Stimulated activated CD4-positive, alpha-beta T cell treated with anti-CD3 and anti-CD28 coated beads, Interleukin-2, amount 100 ng/mL, for 24 hours (primary cell): ENCODE results near the gene STARD8.
"Not testable (repeated sequence)": the region's sequence is repeated elsewhere in the genome, so short reads cannot be mapped to it uniquely, and the experiment has no call there.

Source experiments
- DNase-seq, 2 donors: peaks; one replicate each; pipeline ENCODE4 v3.0.0-alpha.2; 2020

The STARD8 gene

DNA sequence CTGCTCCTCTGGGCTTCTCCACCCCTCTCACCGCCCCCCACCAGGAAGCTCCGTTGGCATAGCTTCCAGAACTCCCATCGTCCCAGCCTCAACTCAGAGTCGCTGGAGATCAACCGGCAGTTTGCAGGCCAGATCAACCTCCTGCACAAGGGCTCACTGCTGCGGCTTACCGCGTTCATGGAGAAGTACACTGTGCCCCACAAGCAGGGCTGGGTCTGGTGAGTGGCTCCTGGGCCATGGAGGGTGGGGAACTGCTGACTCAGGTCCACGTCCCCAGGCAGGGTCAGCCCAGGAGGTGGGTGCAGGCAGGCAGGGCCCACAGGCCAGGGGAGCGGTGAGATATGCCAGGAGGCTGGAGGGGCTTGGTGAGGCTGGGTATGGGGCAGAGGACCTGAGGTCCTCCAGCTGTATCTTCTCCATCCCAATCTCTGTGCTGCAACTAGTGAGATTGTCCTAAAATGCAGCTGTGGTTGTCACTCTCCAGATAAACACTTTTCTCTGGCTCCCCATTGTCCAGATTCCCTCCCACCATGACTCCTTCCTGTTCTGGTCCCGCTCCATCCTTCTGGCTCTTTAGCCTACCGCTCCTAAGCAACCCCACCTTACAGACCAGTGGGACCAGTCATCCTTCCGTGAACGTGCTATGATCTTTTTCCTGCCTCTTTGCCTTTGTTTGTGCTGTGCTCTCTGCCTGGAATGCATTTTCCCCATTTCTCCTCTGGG, 71.9 kb downstream of the STARD8 start:
- no peak for DNase-seq

DNA sequence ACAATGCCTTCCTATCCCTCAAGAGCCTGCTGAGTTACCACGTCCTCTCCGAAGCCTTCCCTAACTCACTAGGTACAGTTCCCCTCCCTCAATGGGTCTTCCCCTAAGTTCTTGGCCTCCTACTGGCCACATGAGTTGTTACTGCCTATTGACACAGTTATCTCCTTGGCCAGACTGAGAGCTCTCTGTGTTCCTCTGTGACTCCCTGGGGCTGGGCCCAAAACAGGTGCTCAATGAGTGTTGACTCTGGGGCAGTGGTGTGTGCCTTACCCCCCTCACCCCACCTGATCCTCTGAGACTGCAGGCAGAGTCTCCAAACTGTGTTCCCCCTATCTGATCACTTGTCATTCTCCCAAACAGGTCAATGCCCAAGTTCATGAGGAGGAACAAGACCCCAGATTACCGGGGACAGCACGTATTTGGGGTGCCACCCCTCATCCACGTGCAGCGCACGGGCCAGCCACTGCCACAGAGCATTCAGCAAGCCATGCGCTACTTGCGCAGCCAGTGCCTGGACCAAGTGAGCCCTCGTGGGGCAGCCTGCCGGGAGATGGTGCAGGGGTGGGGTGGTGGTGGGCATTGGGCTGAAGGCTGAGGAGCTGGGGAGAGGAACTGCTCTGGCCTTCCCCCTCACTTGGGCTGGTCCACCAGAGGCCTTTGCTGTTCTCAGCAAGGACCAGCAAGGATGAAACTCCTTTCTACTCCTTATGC, 72.6 kb downstream of the STARD8 start:
- DNase-seq = no peak

DNA sequence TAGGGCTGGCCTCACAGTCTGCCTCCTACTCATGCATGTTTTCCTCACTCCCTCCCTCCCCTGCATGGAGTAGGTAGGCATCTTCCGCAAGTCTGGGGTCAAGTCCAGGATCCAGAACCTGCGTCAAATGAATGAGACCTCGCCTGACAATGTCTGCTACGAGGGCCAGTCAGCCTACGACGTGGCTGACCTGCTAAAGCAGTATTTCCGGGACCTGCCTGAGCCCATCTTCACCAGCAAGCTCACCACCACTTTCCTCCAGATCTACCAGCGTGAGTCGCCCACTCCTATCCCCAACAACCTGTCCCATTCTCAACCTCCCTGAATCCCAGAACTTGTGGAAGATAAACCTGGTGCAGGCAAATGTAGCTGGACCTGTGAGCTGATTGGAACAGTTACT, 73.4 kb downstream of the STARD8 start:
- no peak for DNase-seq

DNA sequence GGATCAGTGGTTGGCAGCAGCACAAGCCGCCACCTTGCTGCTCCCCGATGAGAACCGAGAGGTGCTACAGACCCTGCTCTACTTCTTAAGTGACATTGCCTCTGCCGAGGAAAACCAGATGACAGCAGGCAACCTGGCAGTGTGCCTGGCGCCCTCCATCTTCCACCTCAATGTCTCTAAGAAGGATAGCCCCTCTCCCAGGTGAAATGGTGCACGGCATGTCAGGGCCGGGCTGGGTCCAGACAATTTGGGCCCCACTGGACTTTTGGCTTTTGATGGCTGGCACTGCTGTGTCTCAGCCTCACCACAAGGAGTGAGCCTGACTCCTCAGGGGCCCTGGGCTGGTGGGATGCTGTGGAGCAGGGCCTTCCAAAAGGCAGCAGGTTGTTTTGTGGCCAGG, 74.1 kb downstream of the STARD8 start:
- DNase-seq = no peak

DNA sequence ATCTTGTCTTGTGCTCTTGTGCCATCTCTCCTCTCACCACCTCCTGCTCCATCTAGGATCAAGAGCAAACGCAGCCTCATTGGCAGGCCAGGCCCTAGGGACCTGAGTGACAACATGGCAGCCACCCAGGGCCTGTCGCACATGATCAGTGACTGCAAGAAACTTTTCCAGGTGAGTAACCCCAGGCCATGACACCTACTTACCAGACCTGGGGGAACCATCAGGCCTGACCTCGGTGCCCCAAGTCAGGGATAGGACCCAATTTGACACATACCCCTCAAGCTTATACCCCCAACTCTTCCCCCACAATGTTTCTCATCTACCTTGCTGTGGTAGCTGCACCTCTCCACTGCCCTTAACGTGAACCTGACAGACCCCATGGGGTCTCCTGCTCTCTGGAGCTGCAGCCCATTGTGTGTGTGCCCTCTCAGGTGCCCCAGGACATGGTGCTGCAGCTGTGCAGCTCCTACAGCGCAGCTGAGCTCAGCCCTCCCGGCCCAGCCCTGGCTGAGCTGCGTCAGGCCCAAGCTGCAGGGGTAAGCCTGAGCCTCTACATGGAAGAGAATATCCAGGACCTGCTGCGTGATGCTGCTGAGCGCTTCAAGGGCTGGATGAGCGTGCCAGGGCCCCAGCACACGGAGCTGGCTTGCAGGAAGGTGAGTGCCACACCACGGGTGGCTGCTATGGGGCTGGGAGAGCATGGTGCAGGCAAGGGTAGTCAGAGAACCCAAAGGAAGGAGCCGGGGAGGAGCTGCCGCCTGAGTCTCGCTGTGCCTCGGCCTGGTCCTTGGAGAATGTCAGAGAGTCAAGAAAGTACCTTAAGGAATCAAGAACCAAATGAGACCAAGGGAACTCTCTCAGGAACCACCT, 74.8 kb downstream of the STARD8 start:
- DNase-seq = no peak

DNA sequence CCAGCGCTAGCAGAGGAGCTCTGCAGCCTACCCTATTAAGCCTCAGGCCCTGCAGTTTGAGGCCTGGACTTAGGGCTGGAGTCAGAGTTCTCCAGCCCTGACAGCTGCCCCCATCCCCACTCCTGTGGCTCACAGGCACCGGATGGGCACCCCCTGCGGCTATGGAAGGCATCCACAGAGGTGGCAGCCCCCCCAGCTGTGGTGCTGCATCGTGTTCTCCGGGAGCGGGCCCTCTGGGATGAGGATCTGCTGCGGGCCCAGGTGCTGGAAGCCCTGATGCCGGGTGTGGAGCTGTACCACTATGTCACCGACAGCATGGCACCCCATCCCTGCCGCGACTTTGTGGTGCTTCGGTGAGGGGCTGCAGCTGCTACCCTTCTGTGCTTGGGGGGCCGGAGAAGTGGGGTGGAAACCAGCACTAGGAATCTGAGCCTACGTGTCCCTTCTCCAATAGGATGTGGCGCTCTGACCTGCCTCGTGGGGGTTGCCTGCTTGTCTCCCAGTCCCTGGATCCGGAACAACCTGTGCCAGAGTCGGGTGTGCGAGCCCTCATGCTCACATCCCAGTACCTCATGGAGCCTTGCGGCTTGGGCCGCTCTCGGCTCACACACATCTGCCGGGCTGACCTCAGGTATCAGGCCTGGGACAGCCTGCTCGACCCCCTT, 76.2 kb downstream of the STARD8 start:
- DNase-seq = no peak

DNA sequence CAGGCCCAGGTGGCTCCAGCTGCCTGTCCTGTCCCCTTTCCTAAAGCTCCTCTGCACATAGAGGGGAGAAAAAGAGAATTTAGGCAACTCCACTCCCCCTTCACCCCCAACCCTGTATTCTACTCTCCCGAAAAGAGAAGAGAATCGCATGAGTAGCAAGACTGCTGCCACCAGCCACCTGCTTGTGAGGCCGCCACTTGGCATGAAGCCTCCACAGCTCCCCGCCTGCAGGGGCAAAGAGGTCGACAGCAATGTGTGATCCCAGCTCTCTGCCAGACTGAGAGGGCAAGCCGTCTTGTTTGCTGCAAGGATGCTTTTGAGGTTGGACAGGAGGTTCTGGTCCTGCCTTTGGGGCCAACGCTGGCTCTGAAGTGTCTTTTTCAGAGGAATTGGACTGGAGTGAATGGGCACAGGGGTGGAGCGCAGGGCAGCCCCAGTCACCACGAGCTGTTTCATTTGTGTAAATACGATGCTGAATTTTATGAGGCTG, 77.1 kb downstream of the STARD8 start:
- no peak for DNase-seq

DNA sequence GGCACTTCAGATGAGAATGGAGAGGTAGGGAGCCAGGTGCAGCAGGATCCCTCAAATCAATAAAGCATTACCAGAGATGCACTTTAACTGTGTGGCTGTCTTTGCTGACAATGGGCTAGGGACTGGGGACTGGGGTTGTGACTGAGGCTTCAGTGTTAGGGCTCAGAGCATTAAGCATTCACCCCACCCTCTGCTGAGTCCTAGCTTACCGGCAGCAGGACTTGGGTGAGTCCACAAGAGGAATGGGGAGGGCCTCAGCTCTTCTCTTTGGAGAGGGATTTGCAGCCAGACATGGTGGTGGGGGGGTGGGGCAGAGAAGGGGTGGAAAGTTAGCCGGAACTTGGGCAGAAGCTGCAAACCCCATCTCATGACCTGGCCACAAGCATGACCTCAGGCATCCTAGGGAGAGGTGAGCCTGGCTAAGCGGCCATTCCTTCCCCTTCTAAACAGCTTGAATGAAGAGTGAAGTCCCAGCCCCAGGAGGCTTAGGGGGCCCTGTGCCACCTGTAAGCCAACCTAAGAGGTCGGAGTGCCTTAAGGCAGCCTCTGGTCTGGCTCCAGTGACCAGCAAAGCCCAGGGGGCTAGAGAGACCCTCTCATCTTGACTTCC, 78.4 kb downstream of the STARD8 start:
- DNase-seq = no peak

DNA sequence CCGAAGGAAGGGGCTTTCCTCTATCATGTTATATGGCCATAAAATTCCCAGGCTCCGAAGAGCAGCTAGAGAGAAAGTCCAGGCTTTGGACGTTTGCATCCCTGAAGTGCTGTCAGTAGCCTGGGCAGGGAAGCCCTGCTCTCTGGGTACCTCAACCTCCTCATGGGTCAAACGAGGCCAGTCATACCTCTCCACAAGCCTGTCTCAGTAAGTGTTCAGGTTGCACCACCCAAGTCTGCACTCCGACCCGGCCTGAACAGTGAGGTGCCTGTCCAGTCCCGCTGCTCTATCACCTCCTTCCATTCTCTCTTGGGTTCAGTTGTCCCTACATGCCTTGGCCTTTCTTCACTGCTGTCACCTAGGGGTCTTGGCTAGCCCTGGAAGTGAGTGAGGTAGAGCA, 78.9 kb downstream of the STARD8 start:
- DNase-seq = no peak

DNA sequence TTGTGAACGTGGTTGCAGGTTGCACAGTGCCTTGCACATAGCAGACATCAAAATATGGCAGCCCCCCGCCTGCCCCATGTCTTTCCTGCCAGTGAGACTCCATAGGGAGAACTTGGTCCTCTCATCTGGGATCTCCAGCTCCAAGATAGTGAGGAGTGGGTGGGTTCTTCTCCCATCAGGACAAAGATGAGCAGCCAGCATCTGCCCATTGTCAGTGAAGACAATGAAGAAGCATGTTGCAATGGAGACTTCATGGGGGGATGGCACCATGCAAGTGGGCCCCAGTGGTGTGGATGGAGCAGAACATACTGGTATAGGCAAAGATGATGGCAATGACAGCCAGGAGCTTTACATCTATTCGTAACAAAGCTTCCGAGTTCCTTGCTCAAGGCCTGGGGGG, 80.2 kb downstream of the STARD8 start:
- DNase-seq = no peak

DNA sequence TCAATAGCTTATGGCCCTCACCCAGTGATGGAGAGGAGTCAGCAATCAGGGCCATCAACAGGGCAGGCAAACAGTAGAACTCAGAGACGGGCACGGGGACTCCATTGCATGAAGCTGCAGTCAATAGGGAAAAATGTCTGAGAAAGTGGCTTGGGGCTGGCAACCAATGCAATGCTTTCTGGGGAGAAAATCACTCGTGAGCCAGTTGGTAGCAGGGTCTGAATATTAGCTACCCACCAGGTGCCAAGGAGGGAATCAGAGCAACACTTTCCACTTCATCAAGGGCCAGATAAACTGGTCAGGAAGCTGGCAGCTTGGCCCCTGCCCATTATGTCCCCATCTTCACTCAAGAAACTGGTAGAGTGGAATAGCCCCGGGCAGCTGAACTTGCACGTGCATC, 80.7 kb downstream of the STARD8 start:
- DNase-seq = no peak

DNA sequence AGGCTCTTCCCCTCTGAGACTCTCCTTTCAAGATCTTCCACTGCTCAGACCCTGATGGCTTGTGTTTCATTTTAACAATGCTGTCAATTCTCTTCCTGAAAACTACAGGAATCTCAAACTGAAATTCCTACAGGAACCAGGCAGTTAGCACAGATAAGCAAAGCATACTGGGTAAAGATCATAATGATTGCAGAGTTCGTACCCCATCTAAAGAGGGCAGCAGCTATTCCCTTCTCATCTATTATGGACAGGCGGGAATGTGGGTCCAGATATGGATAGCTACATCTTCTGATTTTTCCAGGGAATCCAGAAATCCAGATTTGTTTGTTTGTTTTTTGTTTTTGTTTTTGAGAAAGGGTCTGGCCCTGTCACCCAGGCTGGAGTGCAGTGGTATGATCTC, 83.8 kb downstream of the STARD8 start:
- DNase-seq = no peak

DNA sequence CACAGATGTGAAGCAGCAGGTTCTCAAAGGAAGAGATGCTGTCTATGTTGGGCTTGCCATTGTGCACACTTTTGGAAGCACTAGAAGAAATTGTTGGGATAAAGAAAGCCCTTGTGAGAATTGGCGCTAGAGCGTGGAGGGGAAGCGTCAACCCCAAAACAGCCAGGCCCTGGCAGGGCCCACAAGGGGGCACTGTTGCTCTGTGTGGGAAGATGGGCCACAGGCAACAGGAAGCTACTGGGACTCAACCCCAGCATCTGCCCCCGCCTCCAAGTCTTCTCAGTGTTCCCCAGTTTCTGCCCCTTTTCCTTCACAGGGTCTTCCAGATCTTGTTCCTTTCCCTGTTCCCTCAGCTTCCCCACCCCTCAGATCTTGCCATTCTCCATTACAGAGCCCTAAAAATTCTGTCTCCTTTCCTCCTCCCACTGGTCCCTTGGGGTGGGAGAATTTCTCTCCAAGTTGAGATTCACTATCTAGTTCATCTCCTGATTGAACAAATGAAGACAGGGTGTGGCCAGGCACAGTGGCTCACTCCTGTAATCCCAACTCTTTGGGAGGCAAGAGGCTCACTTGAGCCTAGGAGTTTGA, 85.5 kb downstream of the STARD8 start:
- peak; percentile 66 to 71 for DNase-seq

DNA sequence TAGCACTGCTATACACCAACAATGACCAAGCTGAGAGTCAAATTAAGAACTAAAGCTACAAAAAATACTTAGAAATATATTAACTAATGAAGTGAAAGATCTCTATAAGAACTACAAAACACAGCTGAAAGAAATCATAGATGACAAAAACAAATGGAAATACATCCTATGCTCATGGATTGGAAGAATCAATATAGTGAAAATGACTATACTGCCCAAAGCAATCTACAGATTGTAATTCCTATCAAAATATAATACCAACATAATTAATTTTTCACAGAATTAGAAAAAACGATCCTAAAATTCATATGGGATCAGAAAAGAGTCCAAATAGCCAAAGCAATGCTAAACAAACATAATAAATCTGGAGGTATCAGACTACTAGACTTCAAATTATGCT, 87.8 kb downstream of the STARD8 start:
- no peak for DNase-seq

DNA sequence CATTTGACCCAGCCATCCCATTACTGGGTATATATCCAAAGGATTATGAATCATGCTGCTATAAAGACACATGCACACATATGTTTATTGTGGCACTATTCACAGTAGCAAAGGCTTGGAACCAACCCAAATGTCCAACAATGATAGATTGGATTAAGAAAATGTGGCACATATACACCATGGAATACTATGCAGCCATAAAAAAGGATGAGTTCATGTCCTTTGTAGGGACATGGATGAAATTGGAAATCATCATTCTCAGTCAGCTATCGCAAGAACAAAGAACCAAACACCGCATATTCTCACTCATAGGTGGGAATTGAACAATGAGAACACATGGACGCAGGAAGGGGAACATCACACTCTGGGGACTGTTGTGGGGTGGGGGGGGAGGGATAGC, 94.4 kb downstream of the STARD8 start:
- DNase-seq = not testable (repeated sequence)

DNA sequence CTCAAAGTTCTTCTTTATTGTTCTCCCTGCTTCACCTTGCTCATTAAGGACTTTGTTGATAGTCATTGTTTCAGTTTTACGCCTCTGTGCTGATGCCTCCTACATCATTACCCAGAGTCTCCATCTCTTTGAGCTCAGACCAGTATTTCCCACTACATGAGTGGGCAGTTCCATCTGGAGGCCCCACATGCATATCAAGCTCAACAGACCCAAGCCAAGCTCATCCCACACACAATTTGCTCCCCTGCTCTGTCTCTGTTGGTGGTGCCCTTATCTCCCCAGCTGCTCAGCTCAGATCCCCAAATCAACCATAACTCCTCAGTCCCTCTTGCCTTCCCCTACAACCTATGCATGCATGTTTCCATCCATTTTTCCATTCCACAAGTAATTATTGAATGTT, 96.3 kb downstream of the STARD8 start:
- no peak for DNase-seq

DNA sequence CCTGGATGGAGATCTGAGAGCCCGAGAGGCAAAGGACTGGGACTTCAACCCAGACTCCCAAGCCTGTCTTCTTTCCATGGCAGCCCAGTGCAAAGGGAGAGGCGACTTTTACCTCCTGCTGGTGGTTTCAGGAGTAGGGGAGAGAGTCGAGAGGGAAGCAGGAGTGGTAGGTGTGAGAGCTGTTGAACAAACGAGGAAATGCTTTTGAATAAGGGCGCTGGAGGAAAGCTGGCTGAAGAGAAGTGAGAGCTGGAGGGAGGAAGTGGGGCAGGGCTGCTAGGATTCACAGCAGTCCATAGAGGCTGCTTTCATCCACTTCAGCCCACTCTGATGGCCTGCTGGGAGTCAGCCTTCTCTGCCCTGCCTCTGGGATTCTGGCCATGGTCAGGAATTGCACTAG, 99.5 kb downstream of the STARD8 start:
- no peak for DNase-seq

DNA sequence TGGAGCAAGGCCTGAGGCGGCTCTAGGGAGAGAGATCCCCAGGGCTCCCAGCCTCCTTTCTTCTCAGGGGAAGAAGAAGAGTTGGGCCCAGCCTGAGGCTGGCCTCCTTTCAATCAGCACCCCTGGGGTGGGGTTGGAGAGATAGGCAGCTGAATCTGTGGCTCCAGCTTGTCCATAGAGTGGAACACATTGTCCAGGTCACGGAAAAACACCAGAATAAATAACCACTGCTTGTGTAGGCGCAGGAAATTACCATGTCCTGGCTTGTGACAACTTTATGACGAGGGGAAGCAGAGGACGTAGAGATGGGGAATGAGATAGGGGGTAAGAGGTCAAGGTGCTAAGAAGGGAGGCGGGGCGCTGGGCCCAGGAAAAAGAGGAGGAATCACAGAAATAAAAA, 100.6 kb downstream of the STARD8 start:
- DNase-seq = no peak

DNA sequence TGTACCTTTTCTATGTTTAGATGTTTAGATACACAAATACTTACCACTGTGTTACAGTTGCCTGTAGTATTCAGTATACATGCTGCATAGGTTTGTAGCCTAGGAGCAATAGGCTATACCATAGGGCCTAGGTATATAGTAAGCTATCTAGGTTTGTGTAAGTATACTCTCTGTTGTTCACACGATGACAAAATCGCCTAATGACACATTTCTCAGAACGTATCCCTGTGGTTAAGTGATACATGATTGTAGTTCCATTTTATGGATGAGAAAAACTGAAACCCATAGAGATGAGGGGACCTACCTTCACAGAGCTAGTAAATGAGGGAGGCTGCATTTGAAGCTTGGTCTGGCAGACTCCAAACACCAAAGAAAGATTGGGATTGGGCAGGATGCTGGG, 102.0 kb downstream of the STARD8 start:
- DNase-seq = no peak

DNA sequence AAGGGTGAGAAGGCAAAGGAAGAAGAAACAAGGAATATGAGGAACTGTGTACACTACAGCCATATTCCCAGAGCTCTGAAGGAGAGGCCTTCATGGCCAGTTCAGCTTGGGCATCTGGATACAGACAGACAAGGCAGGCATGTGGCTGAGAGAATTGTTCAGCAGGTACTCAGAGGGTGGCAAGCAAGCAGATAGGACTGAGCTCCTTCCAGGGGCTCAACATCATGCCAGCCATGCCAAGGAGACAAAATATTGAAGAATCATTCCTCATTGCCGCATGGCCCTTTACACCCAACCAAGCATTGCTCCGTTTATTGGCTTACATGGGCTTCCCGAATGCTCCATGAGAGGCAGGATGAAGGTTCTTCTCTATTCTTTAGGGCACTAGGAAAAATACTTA, 102.8 kb downstream of the STARD8 start:
- no peak for DNase-seq

DNA sequence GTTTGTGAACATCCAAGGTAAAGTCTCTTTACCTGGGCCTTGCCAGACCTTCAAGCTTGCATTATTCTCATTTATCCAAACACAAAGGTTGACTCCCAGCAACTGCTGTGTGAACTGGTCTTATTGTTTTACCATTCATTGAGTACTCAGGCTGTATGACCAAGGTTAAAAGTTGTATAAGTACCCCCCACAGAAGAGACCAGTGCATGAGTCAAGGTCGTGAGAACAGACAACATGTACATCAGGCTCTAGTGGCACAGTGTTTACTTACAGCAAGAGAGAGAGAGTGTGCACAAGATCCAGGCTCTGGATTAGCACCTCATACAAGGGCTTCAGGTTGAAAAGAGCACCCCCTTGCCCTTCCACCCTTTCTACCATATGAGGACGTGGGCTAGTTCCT, 103.9 kb downstream of the STARD8 start:
- no peak for DNase-seq

DNA sequence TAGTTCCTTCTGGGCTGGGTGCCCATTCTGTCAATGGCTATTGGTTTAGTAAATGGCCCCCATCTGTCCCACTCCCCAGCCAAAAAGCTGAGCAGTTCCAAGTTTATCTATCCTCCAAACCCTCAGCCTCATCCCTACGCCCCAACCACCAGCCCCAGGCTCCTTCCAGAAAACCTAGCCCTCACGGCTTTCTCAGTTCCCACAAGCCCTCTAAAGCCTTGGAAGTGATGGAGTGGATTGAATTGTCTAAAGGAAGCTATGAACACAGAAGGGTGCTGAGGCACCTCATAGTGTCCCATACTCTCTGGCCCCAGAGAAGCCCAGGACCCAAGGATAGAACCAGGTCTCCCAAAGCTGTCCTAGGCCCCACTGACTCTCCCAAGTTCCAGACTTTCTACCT, 105.8 kb downstream of the STARD8 start:
- DNase-seq = no peak
